ENCODE measurements around the gene ASB2.

DNA sequence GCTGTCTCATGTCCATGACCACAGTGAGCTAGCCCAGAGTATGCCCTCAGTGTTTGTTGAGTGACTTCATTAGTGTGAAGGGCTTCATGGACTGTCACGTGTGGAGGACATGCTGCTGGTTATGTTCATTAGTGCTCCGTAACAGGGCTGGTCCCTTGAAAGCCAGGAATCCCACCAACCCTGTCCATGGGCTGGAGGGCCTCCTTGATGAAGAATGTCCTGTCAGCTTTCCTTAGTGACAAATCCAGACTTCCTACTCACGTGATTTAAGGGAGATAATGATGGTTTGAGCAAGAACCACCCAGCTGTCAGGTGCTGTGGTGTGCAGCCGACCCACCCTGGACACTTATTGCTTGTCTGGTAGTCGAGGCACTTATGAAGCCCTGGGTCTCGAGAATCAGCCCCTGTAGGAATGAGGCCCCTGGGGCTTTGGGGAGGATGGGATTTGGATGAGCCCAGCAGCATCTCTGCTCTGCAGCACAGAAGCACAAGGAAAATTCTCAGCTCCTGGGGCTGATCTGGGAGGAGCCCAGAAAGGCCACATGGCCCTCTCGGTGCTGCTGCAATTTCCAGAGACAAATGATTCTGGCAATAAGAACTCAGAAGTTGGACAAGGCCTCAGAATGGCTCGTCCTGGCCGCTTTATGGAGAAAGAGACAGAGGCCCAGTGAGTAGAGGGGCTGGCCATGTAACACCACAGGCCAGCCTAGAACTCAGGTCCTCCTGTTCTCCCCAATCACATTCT is 86.5 kb downstream of the ASB2 start:
- TF ChIP-seq ZFX (IDR thresholded peaks at IDR 0.05) (no peak), TCF7L2 (IDR thresholded peaks at IDR 0.05; ENCODE audit: borderline replicate concordance, extremely low read depth, insufficient read depth, insufficient read length) (no peak), POLR2AphosphoS5 (IDR thresholded peaks at IDR 0.05; ENCODE audit: low read depth, low read length) (no peak), SRF (IDR thresholded peaks at IDR 0.05; ENCODE audit: low read depth) (no peak), RAD21 (IDR thresholded peaks at IDR 0.05; ENCODE audit: low read depth) (no peak), FOSL1 (IDR thresholded peaks at IDR 0.05; ENCODE audit: low read depth) (no peak)
- TF ChIP-seq, protein P1, sequence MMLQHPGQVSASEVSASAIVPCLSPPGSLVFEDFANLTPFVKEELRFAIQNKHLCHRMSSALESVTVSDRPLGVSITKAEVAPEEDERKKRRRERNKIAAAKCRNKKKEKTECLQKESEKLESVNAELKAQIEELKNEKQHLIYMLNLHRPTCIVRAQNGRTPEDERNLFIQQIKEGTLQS (IDR thresholded peaks at IDR 0.05), result no peak
- TF ChIP-seq, protein P2, sequence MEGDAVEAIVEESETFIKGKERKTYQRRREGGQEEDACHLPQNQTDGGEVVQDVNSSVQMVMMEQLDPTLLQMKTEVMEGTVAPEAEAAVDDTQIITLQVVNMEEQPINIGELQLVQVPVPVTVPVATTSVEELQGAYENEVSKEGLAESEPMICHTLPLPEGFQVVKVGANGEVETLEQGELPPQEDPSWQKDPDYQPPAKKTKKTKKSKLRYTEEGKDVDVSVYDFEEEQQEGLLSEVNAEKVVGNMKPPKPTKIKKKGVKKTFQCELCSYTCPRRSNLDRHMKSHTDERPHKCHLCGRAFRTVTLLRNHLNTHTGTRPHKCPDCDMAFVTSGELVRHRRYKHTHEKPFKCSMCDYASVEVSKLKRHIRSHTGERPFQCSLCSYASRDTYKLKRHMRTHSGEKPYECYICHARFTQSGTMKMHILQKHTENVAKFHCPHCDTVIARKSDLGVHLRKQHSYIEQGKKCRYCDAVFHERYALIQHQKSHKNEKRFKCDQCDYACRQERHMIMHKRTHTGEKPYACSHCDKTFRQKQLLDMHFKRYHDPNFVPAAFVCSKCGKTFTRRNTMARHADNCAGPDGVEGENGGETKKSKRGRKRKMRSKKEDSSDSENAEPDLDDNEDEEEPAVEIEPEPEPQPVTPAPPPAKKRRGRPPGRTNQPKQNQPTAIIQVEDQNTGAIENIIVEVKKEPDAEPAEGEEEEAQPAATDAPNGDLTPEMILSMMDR (IDR thresholded peaks at IDR 0.05 in 2 of 3, conservative IDR thresholded peaks at IDR 0.05 in 1 of 3; ENCODE audit: borderline replicate concordance in 1 of 3, insufficient read depth in 1 of 3, low read depth in 2 of 3, low read length in 2 of 3), result no peak

Data from HCT116 (cell line).